Measurements from ENCODE around the gene PPM1H. TPM values are rescaled to one million over a fixed set of nuclear protein-coding genes. Genes with fewer than 3 reads are reported as not detected.

PPM1H gene
- total and polyA plus RNA-seq, 2 of the 8 experiments (the other 6 are each of a cell fraction or from before 2014, with no cell fraction given) = 16.4 to 36.1 TPM

DNA sequence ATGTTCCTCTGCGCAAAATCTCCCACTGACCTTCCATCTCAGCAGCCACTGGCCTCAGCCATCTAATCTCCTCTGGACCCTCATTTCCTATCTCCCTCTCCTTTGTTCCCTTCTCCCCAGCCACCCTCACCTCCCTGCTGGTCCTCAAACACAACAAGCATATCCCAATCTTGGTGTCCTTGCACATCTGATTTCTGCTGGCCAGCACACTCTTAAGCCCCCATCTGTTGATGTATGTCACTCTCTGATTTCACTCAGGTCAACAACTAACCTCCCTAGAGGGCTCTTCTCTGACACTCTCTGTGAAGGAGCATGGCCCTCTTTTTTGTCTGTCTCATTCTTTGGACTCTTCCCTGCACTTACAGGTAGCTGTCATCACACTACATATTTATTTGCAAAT, 25.6 kb downstream of the PPM1H start:
- DNase-seq (ENCODE audit: low read depth in 1 of 2, low spot score in 2 of 2) = no peak
- CTCF ChIA-PET (ENCODE audit: partially characterized antibody) = no interaction called here
- Histone ChIP-seq H3K18ac (ENCODE audit: extremely low read depth, low read length) (0 out of 2 replicates have a peak overlapping the region, but pooled peaks have one; percentile 6), H3K27me3 (replicated peaks in 1 of 4; ENCODE audit: control insufficient read depth in 3 of 4, extremely low read depth in 1 of 4, insufficient read depth in 3 of 4, low read length in 3 of 4) (no peaks in the 10 kb centered on the region), H3K79me1 (ENCODE audit: low read depth, low read length) (peaks cover 8% of the 10 kb centered on the region; the same call in 1 of the 2 replicates), H2BK120ac (replicated peaks; ENCODE audit: low read depth, low read length) (no peak overlapping the region), H2BK5ac (ENCODE audit: low read depth, low read length) (no peak overlapping the region), H3K27ac (ENCODE audit: low read depth, low read length) (no peak overlapping the region), H2AK5ac (ENCODE audit: low read depth, low read length) (no peak overlapping the region), H2BK12ac (ENCODE audit: low read depth, low read length) (no peak overlapping the region), H4K91ac (replicated peaks; ENCODE audit: insufficient read length, low read length) (no peak overlapping the region), H3K23ac (ENCODE audit: insufficient read length) (no peak overlapping the region), H3K9me3 (ENCODE audit: insufficient read depth in 2 of 2, low read depth in 1 of 2, low read length in 1 of 2) (no peaks in the 10 kb centered on the region), H3K36me3 (ENCODE audit: control insufficient read depth in 2 of 4, insufficient read depth in 4 of 4, low read length in 3 of 4) (no peaks in the 10 kb centered on the region), H2BK15ac (ENCODE audit: low read length) (no peak overlapping the region), H3K79me2 (ENCODE audit: control insufficient read depth in 1 of 2, insufficient read depth in 2 of 2, low read length in 2 of 2) (peaks cover 4 to 17% of the 10 kb centered on the region in 2 experiments; a peak in 3 of 4 replicates), H3K56ac (replicated peaks; ENCODE audit: insufficient read length, low read depth, low read length) (no peak overlapping the region), H3K4me2 (ENCODE audit: insufficient read depth in 1 of 2, low read depth in 2 of 2, low read length in 2 of 2) (no peak overlapping the region), H3K4me1 (replicated peaks in 1 of 4; ENCODE audit: control insufficient read depth in 3 of 4, insufficient read depth in 4 of 4, low read length in 3 of 4) (peaks cover 0 to 12% (median 8%) of the 10 kb centered on the region in 4 experiments; a peak in 4 of 7 replicates), H4K20me1 (replicated peaks in 1 of 2; ENCODE audit: control insufficient read depth in 1 of 2, insufficient read depth in 2 of 2, low read length in 2 of 2) (peaks cover 0 to 2% of the 10 kb centered on the region in 2 experiments), H3K23me2 (ENCODE audit: low read depth, low read length) (no peaks in the 10 kb centered on the region), H3K4ac (replicated peaks; ENCODE audit: insufficient read length, low read depth, low read length) (no peak overlapping the region), H3K9ac (replicated peaks in 1 of 4; ENCODE audit: extremely low read depth in 1 of 4, low read depth in 3 of 4, low read length in 3 of 4) (no peak overlapping the region), H2BK20ac (ENCODE audit: low read length) (no peak overlapping the region), H4K8ac (ENCODE audit: extremely low read depth, insufficient read depth, low read length) (no peak overlapping the region), H3K4me3 (ENCODE audit: extremely low read depth in 1 of 4, insufficient read depth in 2 of 4, low read depth in 3 of 4, low read length in 4 of 4) (no peak overlapping the region), H2AFZ (ENCODE audit: low read length) (no peak overlapping the region), H4K5ac (ENCODE audit: insufficient read length, low read depth, low read length) (no peak overlapping the region), H3K14ac (ENCODE audit: insufficient read length) (no peak overlapping the region)
- no peak for TF ChIP-seq BRCA1 (IDR thresholded peaks at IDR 0.05; ENCODE audit: low read depth, low read length)
- TF ChIP-seq, protein P1, sequence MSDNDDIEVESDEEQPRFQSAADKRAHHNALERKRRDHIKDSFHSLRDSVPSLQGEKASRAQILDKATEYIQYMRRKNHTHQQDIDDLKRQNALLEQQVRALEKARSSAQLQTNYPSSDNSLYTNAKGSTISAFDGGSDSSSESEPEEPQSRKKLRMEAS (IDR thresholded peaks at IDR 0.05) = no peak
- POLR2A ChIA-PET (ENCODE audit: partially characterized antibody) = no interaction called here
- WGBS, 2 experiments (ENCODE audit: extremely low coverage in 1 of 2, insufficient coverage in 1 of 2, insufficient read length in 1 of 2, insufficient replicate concordance in 2 of 2, low coverage in 1 of 2, low lambda C conversion rate in 2 of 2, missing lambda C conversion rate in 1 of 2) = 95% methylated on average over 1 of the region's 1 CpG; no CpG with 5 or more reads in 1 of the 2 experiments
- no peak for FAIRE-seq
